GM19467 (cell line): ENCODE data around the gene BCO2.

ENCODE experiments used
- ATAC-seq: cut with Tn5 transposase; IDR thresholded peaks from one replicate; pipeline ENCODE4 v1.9.1; 2021; ENCODE audit warnings: mild to moderate bottlenecking, moderate library complexity; ENCODE audit not compliant: unreplicated experiment

BCO2 gene

DNA sequence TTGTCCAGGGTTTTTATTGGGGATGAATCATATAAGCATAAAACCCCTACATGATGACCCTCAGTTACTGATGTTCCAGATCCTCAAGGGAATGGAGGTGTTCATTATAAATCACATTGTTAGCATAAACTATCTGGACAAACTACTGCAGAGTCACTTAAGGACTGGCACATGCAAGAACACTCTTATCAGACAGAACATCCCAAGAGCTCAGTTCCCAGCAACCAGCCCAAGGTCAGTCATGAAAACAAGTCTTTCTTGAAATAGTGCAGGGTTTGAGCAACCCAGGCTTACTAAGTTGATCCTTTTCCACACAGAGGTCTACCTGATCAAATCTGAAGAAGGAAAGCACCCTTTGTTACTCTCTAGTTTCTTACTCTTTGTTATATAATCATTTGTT, 37.4 kb downstream of the BCO2 start:
- ATAC-seq = no peak

DNA sequence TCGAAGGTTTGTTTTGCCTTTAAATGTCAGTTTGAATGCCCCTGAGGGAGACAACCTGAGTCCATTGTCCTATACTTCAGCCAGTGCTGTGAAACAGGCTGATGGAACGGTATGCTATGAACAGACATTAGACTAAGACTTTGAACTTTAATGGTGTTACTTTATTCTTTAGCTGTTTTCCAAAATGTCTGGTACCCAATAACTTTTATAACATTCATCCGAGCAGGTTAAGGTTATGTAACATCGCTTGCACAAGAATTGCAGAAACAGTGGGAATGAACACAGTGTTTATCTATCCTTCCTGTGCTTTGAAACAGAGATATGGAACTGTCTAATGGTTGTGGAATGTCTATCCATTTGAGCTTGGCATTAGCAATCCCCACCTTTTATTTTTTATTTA, 38.4 kb downstream of the BCO2 start:
- no peak for ATAC-seq

GRCh38 chr11:112215621-112216020, 40.3 kb downstream of the BCO2 start:
- ATAC-seq = no peak

- ATAC-seq = no peak
These were observed 41.3 kb downstream of the BCO2 start for GRCh38 chr11:112216561-112217105.

DNA sequence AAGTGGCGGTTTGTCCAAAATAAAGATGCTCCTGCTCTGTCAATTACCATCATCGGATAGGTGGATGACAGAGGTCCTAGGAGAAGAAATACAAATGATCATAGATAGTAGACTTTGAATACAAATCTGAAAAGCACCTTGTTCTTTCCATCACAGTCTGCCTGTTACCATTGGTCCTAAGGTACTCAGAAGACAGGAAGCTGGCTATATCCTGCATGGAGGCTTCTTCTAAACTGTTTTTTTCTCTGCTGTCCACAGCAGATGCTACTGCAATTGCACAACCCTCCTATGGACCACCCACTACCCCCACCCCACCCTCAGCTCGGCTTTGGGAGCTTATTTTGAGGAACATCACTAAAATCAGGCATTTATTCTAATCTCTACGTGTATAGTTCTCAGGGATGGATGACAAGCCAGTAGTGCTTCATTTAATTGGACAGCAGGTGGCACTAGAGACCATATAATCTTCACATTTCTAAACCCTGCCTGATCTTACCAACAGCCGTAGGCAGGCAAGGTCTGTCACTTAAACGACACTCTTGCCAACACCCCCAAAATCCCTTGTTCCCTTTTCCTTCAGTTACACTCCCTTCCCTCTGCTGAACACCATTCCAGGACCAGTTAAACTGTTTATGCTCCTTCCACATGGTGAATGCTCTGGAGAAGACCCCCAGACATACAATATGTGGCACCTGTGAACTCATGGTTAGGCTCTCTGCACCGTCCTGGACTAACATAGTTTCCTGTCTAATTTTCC, 44.3 kb downstream of the BCO2 start:
- peak; percentile 88 for ATAC-seq

GRCh38 chr11:112221274-112221835, 46.0 kb downstream of the BCO2 start:
- no peak for ATAC-seq

- ATAC-seq = no peak
These were observed 47.0 kb downstream of the BCO2 start for GRCh38 chr11:112222303-112222702.

DNA sequence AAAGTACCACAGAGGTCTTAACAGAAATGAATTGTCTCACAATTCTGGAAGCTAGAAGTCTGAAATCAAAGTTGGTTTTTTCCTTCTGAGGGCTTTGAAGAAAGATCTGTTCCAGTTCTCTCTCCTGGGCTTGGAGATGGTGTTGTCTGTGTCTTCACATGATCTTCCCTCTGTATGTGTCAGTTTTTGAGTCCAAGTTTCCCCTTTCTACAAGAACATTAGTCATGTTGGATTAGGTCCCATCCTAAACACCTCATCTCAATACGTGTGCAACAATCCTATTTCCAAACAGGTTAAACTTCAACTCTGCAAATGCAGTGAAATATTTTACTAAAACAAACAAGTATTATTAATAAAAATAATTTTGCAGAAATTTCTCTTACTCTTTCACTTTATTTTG, 47.8 kb downstream of the BCO2 start:
- no peak for ATAC-seq

DNA sequence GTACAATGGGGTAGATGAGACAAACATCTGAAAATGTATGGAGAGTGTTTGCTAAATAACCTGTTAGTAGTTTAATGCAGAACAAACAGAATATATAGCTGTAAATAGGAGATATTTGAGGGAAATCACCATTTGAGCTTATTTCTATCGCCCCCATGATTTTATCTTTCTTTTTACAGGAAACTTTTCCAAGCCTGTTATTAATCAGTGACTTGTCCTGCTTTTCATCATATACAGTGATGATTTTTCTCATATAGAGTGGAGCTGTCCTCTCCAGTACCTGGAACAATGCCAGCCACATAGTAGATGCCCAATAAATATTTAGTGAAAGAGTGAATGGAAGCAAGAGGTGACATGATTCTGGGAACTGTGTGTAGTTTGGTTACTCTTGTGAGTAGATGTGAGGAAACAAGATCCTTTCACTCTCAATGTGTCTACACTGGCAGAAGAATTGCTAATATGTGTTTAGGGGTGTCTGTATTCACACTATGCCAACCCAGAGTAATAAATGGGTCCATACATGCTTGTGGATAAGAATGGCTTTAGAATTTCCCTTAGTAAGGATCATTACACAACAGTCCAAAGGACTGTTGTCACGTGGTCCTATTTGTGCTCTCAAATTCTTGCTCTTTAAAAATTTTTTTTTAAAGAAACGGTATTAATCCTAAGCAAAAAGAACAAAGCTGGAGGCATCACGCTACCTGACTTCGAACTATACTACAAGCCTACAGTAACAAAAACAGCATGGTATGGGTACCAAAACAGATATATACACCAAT, 48.6 kb downstream of the BCO2 start:
- no peak for ATAC-seq

GRCh38 chr11:112225753-112226061, 50.4 kb downstream of the BCO2 start:
- ATAC-seq = no peak

- peak; percentile 96 for ATAC-seq
These were observed 50.9 kb downstream of the BCO2 start, which contains the start of gene PTS for GRCh38 chr11:112226062-112226830. Gene PTS (plus strand): TSS chr11:112226428. CDS start chr11:112226444, 16 bp downstream.

GRCh38 chr11:112226831-112227401, 51.6 kb downstream of the BCO2 start:
- peak; percentile 48 for ATAC-seq

GRCh38 chr11:112227471-112227870, 52.2 kb downstream of the BCO2 start:
- no peak for ATAC-seq

DNA sequence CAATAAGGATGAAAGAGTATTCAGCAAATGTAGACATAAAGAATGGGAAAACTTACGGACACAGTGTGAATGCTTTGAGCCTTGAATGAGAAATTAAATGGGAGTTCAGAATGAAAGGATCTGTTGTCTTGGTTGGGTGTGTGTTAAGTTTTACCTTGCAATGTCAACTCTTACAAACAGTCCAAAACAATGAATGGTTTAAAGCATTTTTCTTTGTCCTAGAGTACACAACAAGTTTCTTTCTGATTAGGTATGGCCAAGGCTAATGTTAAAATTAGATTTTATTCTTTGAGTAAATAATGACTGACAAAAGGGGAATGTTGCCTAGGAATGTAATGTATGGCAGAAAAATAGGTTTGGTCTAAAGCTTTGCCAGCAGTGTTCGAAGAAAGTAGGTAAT, 53.4 kb downstream of the BCO2 start:
- no peak for ATAC-seq

GRCh38 chr11:112229159-112229558, 53.8 kb downstream of the BCO2 start:
- no peak for ATAC-seq

- ATAC-seq = no peak
These were observed 54.6 kb downstream of the BCO2 start for GRCh38 chr11:112229746-112230433.

- ATAC-seq = no peak
These were observed 56.6 kb downstream of the BCO2 start for GRCh38 chr11:112231952-112232351.

DNA sequence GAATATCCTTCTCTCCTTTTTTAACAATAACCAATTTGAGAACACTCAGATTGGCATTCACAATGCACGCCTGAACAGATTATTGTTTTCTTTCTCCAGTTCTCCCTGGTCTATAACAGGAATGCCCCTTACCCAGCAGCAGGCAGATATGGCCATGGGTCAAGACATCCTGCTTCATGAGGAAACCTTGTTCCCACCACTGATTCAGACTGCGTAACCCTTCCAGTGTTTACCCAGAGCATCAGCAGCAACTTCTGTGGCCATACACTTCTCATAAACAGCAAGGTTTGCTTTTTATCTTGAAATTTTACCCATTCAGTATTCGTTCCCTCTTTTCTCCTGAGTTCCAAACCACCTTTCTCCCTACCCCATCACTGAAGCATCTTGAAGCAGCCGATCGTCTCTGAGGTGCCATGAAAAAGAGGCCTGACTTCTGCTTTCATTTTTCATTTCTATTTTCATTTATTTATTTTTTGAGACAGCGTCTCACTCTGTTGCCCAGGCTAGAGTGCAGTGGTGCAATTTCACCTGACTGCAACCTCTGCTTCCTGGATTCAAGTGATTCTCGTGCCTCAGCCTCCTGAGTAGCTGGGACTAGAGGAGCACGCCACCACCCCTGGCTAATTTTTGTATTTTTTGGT, 60.6 kb downstream of the BCO2 start:
- no peak for ATAC-seq

DNA sequence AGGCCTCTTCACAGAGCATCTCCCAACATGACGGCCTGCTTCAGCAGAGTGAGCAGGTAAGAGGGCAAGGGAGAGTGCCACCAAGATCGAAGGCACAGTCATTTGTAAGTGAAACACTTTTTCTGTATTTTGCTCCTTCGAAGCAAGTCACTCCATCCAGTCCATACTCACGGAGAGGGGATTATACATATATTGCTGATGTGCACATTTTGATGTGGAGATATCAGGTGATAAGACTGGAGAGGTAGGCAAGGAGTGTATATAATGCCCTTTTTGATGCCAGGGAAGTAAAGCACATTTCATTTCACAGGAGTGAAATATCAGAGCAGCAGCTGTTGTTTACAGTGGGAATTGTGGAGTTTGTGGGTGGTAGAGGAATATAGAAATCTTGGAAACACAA, 62.1 kb downstream of the BCO2 start:
- no peak for ATAC-seq

DNA sequence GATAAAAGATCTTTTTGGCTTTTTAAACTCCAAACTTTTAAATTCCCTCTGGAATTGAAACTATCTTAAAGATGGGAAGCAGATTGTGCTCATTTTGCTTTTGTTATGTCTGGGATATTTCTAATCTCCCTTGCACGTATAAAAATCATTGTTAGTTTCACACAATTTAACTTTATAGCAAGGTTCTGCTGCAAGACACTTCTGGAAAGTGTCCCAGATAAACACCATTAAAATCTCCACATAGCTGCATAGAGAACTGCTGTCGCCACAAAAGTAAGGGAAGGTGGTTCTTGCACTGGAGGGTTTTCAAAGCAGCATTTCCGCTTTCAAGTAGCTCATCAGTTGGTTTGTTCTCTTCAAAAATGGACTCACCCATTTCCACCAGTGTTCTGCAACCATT, 62.7 kb downstream of the BCO2 start:
- no peak for ATAC-seq
